ENCODE measurements around the gene FZD7. TPM values are rescaled to one million over a fixed set of nuclear protein-coding genes. Genes with fewer than 3 reads are reported as not detected.

The FZD7 gene
- 1 to 10 TPM; 1.8 to 4.4 (median 2.8) TPM for total RNA-seq
- polyA plus RNA-seq, result 1 to 10 TPM in 2 of 3 donors, under 1 TPM in 1; 0.87 to 1.8 (median 1.4) TPM
- long read RNA-seq, donor 1, partial matches to known transcripts, result 0 of 3 reads
- long read RNA-seq, donor 1, other reads (novel, unspliced or antisense), result 0 of 3 reads
- long read RNA-seq, donor 2, partial matches to known transcripts, result 0 of 2 reads
- long read RNA-seq, donor 2, other reads (novel, unspliced or antisense), result 0 of 2 reads

DNA sequence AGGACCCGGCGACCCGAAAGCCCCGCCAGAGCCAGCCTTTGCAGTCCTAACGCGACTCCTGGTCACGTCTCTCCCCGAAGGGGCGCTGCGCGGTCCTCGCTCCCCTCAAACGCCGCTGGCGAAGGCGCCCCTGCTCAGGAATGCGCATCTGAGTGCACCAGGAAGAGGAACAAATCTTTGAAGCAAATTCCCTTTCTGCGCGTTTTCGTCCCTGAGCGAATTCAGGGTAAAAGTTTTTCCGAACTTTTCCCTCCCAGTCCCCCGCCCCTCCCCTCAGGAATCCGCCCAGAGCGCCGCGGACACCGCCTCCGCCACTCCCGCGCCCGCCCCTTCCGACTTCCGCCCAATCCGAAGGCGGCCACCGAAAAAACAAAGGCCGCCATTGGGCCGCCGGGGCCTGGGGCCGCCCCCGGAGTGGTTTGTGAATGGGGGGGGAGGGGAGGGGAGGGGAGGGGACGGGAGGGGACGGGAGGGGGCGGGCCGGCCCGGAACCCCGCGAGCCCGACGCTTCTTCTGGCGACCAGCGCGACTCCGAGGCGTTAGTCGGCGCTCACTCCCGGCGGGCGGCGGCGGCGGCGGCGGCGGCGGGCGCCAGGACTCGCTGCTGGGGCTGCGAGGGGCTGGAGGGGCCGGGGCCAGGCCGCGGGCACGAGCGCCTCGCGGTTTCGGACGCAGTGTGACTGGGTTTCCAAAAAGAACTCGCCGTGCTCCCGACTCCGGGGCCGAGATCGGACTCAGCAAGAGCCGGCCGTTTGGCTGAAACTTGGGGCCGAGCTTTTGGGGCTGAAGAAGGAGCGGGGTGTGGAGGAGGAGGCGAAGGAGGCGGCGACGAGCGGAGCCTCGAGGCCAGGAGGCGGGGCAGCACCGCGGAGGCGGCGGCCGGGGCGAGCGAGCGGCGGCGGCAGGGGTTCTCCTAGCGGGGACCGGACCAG lies at the start of gene FZD7:
TSS of gene FZD7 (plus strand) at position 539 of the 932 bp plus-strand sequence. CDS start 793 bp downstream, outside the sequence.
- Histone ChIP-seq H3K4me3 (peak within 1 kb of the TSS; percentile 64 to 96 (median 82)), H3K36me3 (no peaks in the 10 kb centered on the region), H3K9me3 (no peaks in the 10 kb centered on the region), H3K27me3 (replicated peaks in 1 of 7) (peaks cover 0 to 66% (median 52%) of the 10 kb centered on the region in 7 donors), H3K4me1 (peaks cover 12 to 37% (median 29%) of the 10 kb centered on the region in 6 donors), H3K27ac (peak within 1 kb of the TSS; percentile 44 to 84 (median 82))
- intact Hi-C loops (cut with DNase I; ENCODE audit: low total_unique reads), result no loop called here
- TF ChIP-seq, protein P1, sequence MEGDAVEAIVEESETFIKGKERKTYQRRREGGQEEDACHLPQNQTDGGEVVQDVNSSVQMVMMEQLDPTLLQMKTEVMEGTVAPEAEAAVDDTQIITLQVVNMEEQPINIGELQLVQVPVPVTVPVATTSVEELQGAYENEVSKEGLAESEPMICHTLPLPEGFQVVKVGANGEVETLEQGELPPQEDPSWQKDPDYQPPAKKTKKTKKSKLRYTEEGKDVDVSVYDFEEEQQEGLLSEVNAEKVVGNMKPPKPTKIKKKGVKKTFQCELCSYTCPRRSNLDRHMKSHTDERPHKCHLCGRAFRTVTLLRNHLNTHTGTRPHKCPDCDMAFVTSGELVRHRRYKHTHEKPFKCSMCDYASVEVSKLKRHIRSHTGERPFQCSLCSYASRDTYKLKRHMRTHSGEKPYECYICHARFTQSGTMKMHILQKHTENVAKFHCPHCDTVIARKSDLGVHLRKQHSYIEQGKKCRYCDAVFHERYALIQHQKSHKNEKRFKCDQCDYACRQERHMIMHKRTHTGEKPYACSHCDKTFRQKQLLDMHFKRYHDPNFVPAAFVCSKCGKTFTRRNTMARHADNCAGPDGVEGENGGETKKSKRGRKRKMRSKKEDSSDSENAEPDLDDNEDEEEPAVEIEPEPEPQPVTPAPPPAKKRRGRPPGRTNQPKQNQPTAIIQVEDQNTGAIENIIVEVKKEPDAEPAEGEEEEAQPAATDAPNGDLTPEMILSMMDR (IDR thresholded peaks at IDR 0.05 in 8 of 11, conservative IDR thresholded peaks at IDR 0.05 in 3 of 11), result peak in 2 of 11 experiments; percentile 7 to 17
- peak; percentile 51 to 80 (median 56) for TF ChIP-seq POLR2AphosphoS5 (IDR thresholded peaks at IDR 0.05)
- peak in 1 of 3 donors; percentile 36 for TF ChIP-seq POLR2A (IDR thresholded peaks at IDR 0.05)
- DNase-seq, result peak; percentile 95
- WGBS, 5 donors, result 0 to 1% (median 0%) methylated on average over 62 to 109 of the region's 109 CpGs

DNA sequence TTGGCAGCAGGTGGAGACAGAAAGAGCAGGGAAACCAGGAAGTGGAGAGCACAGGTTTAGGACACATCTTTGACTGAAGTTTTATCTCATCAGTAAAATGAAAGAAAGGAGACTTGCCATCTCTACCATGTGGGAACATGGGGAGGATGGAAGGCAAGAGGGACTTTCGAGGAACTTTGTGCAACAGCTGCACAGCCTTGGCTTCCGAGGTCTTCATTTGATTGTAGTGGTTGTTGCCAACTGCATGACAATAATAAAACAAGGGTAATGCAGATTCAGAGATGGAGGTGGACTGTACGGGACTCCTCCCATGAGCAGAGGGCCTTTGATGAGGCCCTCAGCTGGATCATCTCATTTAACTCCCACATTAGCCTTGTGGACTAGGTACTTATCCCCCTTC lies 49.3 kb upstream of the FZD7 start:
- DNase-seq, result no peak
- TF ChIP-seq, protein P1 (IDR thresholded peaks at IDR 0.05 in 8 of 11, conservative IDR thresholded peaks at IDR 0.05 in 3 of 11), result no peak
- no peak for TF ChIP-seq POLR2AphosphoS5 (IDR thresholded peaks at IDR 0.05)
- no peak for TF ChIP-seq POLR2A (IDR thresholded peaks at IDR 0.05)
- peaks cover 0 to 9% (median 0%) of the 10 kb centered on the region in 7 donors for H3K27me3 ChIP-seq (replicated peaks in 1 of 7)
- intact Hi-C loops (cut with DNase I; ENCODE audit: low total_unique reads), result no loop called here
- 81 to 93% (median 89%) methylated on average over 3 of the region's 3 CpGs for WGBS, 5 donors
- no peaks in the 10 kb centered on the region for H3K9me3 ChIP-seq
- no peak overlapping the region for H3K27ac ChIP-seq
- H3K4me1 ChIP-seq, result no peaks in the 10 kb centered on the region
- no peak overlapping the region for H3K4me3 ChIP-seq
- no peaks in the 10 kb centered on the region for H3K36me3 ChIP-seq

DNA sequence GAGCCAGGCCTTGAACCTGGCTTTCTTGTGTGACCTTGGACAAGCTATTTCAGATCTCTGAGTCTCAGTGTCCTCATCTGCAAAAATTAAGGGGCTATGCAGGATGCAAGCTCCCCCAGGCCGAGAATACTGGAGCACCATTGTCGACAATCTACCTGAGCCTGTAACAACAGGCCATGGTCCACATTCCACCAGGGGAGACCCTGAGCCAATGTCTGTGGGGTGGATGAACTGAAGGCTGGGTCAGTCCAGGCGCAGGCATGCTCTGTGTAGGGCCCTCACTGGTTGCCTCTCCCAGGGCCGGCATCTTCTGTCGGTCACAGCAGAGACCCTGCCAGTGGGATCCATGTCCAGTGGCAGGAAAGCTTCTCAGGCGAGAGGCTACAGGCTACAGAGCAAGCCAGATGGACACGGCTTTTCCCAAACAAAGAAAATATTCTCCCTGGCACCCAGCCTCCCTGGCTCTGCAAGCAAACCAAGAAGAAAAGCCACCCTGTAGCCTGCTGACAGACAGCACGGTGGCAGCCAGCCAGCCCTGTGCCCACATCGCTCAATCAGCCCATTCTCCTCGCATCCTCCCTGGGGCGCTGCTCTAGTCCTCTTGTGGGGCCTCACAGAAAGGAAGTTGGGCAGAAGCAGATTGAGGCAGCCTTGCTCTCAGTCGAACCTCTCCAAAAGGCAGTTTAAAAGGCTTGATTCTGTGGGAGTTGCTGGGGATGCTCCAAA lies 48.7 kb upstream of the FZD7 start:
- H3K36me3 ChIP-seq, result no peaks in the 10 kb centered on the region
- 52 to 78% (median 59%) methylated on average over 11 to 12 of the region's 12 CpGs for WGBS, 5 donors
- H3K27ac ChIP-seq, result no peak overlapping the region
- no peak for DNase-seq
- TF ChIP-seq, protein P1 (IDR thresholded peaks at IDR 0.05 in 8 of 11, conservative IDR thresholded peaks at IDR 0.05 in 3 of 11), result no peak
- TF ChIP-seq POLR2AphosphoS5 (IDR thresholded peaks at IDR 0.05), result no peak
- TF ChIP-seq POLR2A (IDR thresholded peaks at IDR 0.05), result no peak
- intact Hi-C loops (cut with DNase I; ENCODE audit: low total_unique reads), result no loop called here
- no peaks in the 10 kb centered on the region for H3K9me3 ChIP-seq
- peaks cover 0 to 6% (median 0%) of the 10 kb centered on the region in 7 donors for H3K27me3 ChIP-seq (replicated peaks in 1 of 7)
- no peaks in the 10 kb centered on the region for H3K4me1 ChIP-seq
- H3K4me3 ChIP-seq, result no peak overlapping the region
